Trophoblast cell (in vitro differentiated cells and primary cell): ENCODE measurements around the gene RAPGEF1.
A peak's percentile ranks its signal among the peaks of the same experiment; 100 is the strongest.

Experiments used
- DNase-seq, 2 donors: peaks; one replicate each; pipeline ENCODE4 v3.0.0-alpha.2; 2016
- H2AFZ ChIP-seq: 2 replicates; pipeline ENCODE4 v1.6.1; 2013; ENCODE audit warnings: low read length, moderate library complexity, mild to moderate bottlenecking; ENCODE audit not compliant: insufficient read depth, poor library complexity
- H2AK5ac ChIP-seq: 2 replicates; pipeline ENCODE4 v1.6.1; 2013; ENCODE audit warnings: mild to moderate bottlenecking, low read length
- H2BK120ac ChIP-seq: 2 replicates; pipeline ENCODE4 v1.6.1; 2013; ENCODE audit warnings: low read length, mild to moderate bottlenecking, moderate library complexity; ENCODE audit not compliant: insufficient read depth, poor library complexity
- H2BK12ac ChIP-seq: 2 replicates; pipeline ENCODE4 v1.6.1; 2013; ENCODE audit warnings: mild to moderate bottlenecking, low read length, moderate library complexity
- H2BK5ac ChIP-seq: 2 replicates; pipeline ENCODE4 v1.6.1; 2013; ENCODE audit warnings: low read length, low read depth, moderate library complexity, mild to moderate bottlenecking; ENCODE audit not compliant: poor library complexity
- H3K14ac ChIP-seq: 2 replicates; pipeline ENCODE4 v1.6.1; 2013; ENCODE audit warnings: mild to moderate bottlenecking, low read length
- H3K18ac ChIP-seq: 2 replicates; pipeline ENCODE4 v1.6.1; 2013; ENCODE audit warnings: mild to moderate bottlenecking, low read length
- H3K23ac ChIP-seq: 2 replicates; pipeline ENCODE4 v1.6.1; 2013; ENCODE audit warnings: low read length
- H3K27ac ChIP-seq: 2 replicates; pipeline ENCODE4 v1.5.1; 2013; ENCODE audit warnings: low read depth, mild to moderate bottlenecking, inconsistent platforms, low read length, moderate library complexity
- H3K27me3 ChIP-seq: 2 replicates; pipeline ENCODE4 v1.6.1; 2013; ENCODE audit warnings: inconsistent platforms, mild to moderate bottlenecking, low read length, moderate library complexity; ENCODE audit not compliant: insufficient read depth
- H3K36me3 ChIP-seq, 2 experiments: 1 replicate in 1 of 2; 2 replicates in 1 of 2; pipeline ENCODE4 v1.6.1; 2013; ENCODE audit warnings: low read length in 2 of 2, mild to moderate bottlenecking in 2 of 2, moderate library complexity in 1 of 2; ENCODE audit not compliant: insufficient read depth in 2 of 2, control insufficient read depth in 1 of 2
- H3K4ac ChIP-seq: 2 replicates; pipeline ENCODE4 v1.6.1; 2013; ENCODE audit warnings: low read depth, mild to moderate bottlenecking, low read length, moderate library complexity
- H3K4me1 ChIP-seq, 2 experiments: 1 replicate in 1 of 2; 2 replicates in 1 of 2; pipeline ENCODE4 v1.6.1; 2013; ENCODE audit warnings: low read length in 2 of 2, mild to moderate bottlenecking in 2 of 2, moderate library complexity in 1 of 2; ENCODE audit not compliant: insufficient read depth in 2 of 2, control insufficient read depth in 1 of 2
- H3K4me2 ChIP-seq: 2 replicates; pipeline ENCODE4 v1.6.1; 2013; ENCODE audit warnings: inconsistent platforms, mild to moderate bottlenecking, low read length, moderate library complexity
- H3K4me3 ChIP-seq: 2 replicates; pipeline ENCODE4 v1.5.1; 2013; ENCODE audit warnings: mild to moderate bottlenecking, low read depth, low read length, inconsistent platforms
- H3K79me1 ChIP-seq: one replicate; pipeline ENCODE4 v1.6.1; 2013; ENCODE audit warnings: low read length
- H3K79me2 ChIP-seq: 2 replicates; pipeline ENCODE4 v1.6.1; 2013; ENCODE audit warnings: low read length, mild to moderate bottlenecking; ENCODE audit not compliant: control insufficient read depth, insufficient read depth, poor library complexity
- H3K9ac ChIP-seq: 2 replicates; pipeline ENCODE4 v1.6.1; 2013; ENCODE audit warnings: mild to moderate bottlenecking, low read length
- H3K9me3 ChIP-seq: 2 replicates; pipeline ENCODE4 v1.6.1; 2013; ENCODE audit warnings: low read depth, mild to moderate bottlenecking, control low read depth, inconsistent platforms, low read length; ENCODE audit not compliant: insufficient read depth
- H4K12ac ChIP-seq: 2 replicates; pipeline ENCODE4 v1.6.1; 2013; ENCODE audit warnings: low read depth, mild to moderate bottlenecking, low read length, moderate library complexity
- H4K8ac ChIP-seq: 2 replicates; pipeline ENCODE4 v1.6.1; 2013; ENCODE audit warnings: low read depth, mild to moderate bottlenecking, low read length, moderate library complexity
- H4K91ac ChIP-seq: one replicate; pipeline ENCODE4 v1.6.1; 2013; ENCODE audit warnings: low read depth, mild to moderate bottlenecking, low read length, moderate library complexity
- WGBS: extraction: QIAGEN DNeasy Blood & Tissue Kit; methylation state at CpG from one replicate; pipeline ENCODE4 v1.1.7; 2013; ENCODE audit warnings: missing lambda C conversion rate; ENCODE audit not compliant: insufficient read length, insufficient coverage; ENCODE audit errors: extremely low coverage; 5-methylcytosine and 5-hydroxymethylcytosine counted together

The RAPGEF1 gene

GRCh38 chr9:131591845-131592208, 148.0 kb downstream of the RAPGEF1 start:
- peak overlapping the region; percentile 79 for H3K27ac ChIP-seq
- no peak overlapping the region for H3K4me2 ChIP-seq
- H3K79me2 ChIP-seq, result no peaks in the 10 kb centered on the region
- peak overlapping the region; percentile 52 for H2BK120ac ChIP-seq
- peaks cover 2% of the 10 kb centered on the region for H3K9me3 ChIP-seq
- no peaks in the 10 kb centered on the region for H3K27me3 ChIP-seq
- H3K18ac ChIP-seq, result peak overlapping the region; percentile 58
- no peak overlapping the region for H2AFZ ChIP-seq
- H2BK12ac ChIP-seq, result peak overlapping the region; percentile 74
- peak overlapping the region; percentile 47 for H2BK5ac ChIP-seq
- peak overlapping the region; percentile 71 for H4K91ac ChIP-seq
- no peak overlapping the region for H3K4me3 ChIP-seq
- peak overlapping the region; percentile 47 for H3K14ac ChIP-seq
- peak overlapping the region; percentile 1 for H3K9ac ChIP-seq
- no peak overlapping the region for H3K23ac ChIP-seq
- peaks cover 82 to 85% of the 10 kb centered on the region in 2 experiments for H3K36me3 ChIP-seq
- peaks cover 21 to 24% of the 10 kb centered on the region in 2 experiments for H3K4me1 ChIP-seq
- H3K79me1 ChIP-seq, result peaks cover 16% of the 10 kb centered on the region
- WGBS, result no CpG with 5 or more reads among the region's 6 CpGs
- peak overlapping the region; percentile 40 for H4K8ac ChIP-seq
- peak overlapping the region; percentile 28 for H4K12ac ChIP-seq
- H2AK5ac ChIP-seq, result peak overlapping the region; percentile 59
- DNase-seq, result no peak
- H3K4ac ChIP-seq, result no peak overlapping the region

- peak overlapping the region; percentile 6 for H3K27ac ChIP-seq
- H3K4ac ChIP-seq, result no peak overlapping the region
- no peak overlapping the region for H4K8ac ChIP-seq
- peaks cover 16% of the 10 kb centered on the region for H3K79me1 ChIP-seq
- no peak overlapping the region for H3K4me2 ChIP-seq
- H2BK5ac ChIP-seq, result peak overlapping the region; percentile 34
- peak; percentile 82 to 83 for DNase-seq
- H3K23ac ChIP-seq, result no peak overlapping the region
- H2BK12ac ChIP-seq, result peak overlapping the region; percentile 28
- no peak overlapping the region for H3K14ac ChIP-seq
- H3K36me3 ChIP-seq, result peaks cover 77 to 79% of the 10 kb centered on the region in 2 experiments
- no peak overlapping the region for H2AK5ac ChIP-seq
- no CpG with 5 or more reads among the region's 21 CpGs for WGBS
- no peak overlapping the region for H3K18ac ChIP-seq
- peak overlapping the region; percentile 4 for H4K91ac ChIP-seq
- H3K9ac ChIP-seq, result no peak overlapping the region
- no peak overlapping the region for H3K4me3 ChIP-seq
- no peaks in the 10 kb centered on the region for H3K79me2 ChIP-seq
- H3K9me3 ChIP-seq, result peaks cover 2% of the 10 kb centered on the region
- peaks cover 17 to 21% of the 10 kb centered on the region in 2 experiments for H3K4me1 ChIP-seq
- no peaks in the 10 kb centered on the region for H3K27me3 ChIP-seq
- no peak overlapping the region for H2BK120ac ChIP-seq
- H4K12ac ChIP-seq, result no peak overlapping the region
- no peak overlapping the region for H2AFZ ChIP-seq
Observed at GRCh38 chr9:131590907-131591844, 148.7 kb downstream of the RAPGEF1 start.

GRCh38 chr9:131590449-131590848, 149.4 kb downstream of the RAPGEF1 start:
- Histone ChIP-seq H3K18ac (no peak overlapping the region), H3K79me1 (peaks cover 15% of the 10 kb centered on the region), H2BK120ac (no peak overlapping the region), H3K36me3 (peaks cover 73 to 76% of the 10 kb centered on the region in 2 experiments), H3K27me3 (no peaks in the 10 kb centered on the region), H4K12ac (no peak overlapping the region), H4K91ac (no peak overlapping the region), H3K23ac (no peak overlapping the region), H2AK5ac (no peak overlapping the region), H4K8ac (no peak overlapping the region), H3K4ac (no peak overlapping the region), H3K79me2 (no peaks in the 10 kb centered on the region), H3K27ac (no peak overlapping the region), H2AFZ (no peak overlapping the region), H3K4me2 (no peak overlapping the region), H3K4me3 (no peak overlapping the region), H2BK12ac (peak overlapping the region; percentile 7), H3K14ac (no peak overlapping the region), H2BK5ac (no peak overlapping the region), H3K4me1 (peaks cover 12 to 14% of the 10 kb centered on the region in 2 experiments), H3K9ac (no peak overlapping the region), H3K9me3 (peaks cover 2% of the 10 kb centered on the region)
- no CpG with 5 or more reads among the region's 13 CpGs for WGBS
- DNase-seq, result no peak

GRCh38 chr9:131589993-131590392, 149.9 kb downstream of the RAPGEF1 start:
- H3K79me2 ChIP-seq, result no peaks in the 10 kb centered on the region
- no peak overlapping the region for H3K23ac ChIP-seq
- H2BK5ac ChIP-seq, result no peak overlapping the region
- H4K91ac ChIP-seq, result no peak overlapping the region
- H3K27me3 ChIP-seq, result no peaks in the 10 kb centered on the region
- no peak overlapping the region for H4K12ac ChIP-seq
- H3K4me3 ChIP-seq, result no peak overlapping the region
- H3K18ac ChIP-seq, result no peak overlapping the region
- H2AK5ac ChIP-seq, result no peak overlapping the region
- no CpG with 5 or more reads among the region's 14 CpGs for WGBS
- DNase-seq, result no peak
- H3K36me3 ChIP-seq, result peaks cover 75 to 78% of the 10 kb centered on the region in 2 experiments
- H3K9me3 ChIP-seq, result peaks cover 2% of the 10 kb centered on the region
- H3K14ac ChIP-seq, result no peak overlapping the region
- H3K9ac ChIP-seq, result no peak overlapping the region
- no peak overlapping the region for H2AFZ ChIP-seq
- no peak overlapping the region for H3K4ac ChIP-seq
- no peak overlapping the region for H2BK120ac ChIP-seq
- H4K8ac ChIP-seq, result no peak overlapping the region
- H3K4me1 ChIP-seq, result peaks cover 11 to 12% of the 10 kb centered on the region in 2 experiments
- no peak overlapping the region for H3K4me2 ChIP-seq
- H3K79me1 ChIP-seq, result peaks cover 12% of the 10 kb centered on the region
- no peak overlapping the region for H3K27ac ChIP-seq
- H2BK12ac ChIP-seq, result no peak overlapping the region
